Measurements from ENCODE around the gene TRPC6.

Gene TRPC6

GRCh38 chr11:101429703-101430540, 153.9 kb downstream of the TRPC6 start:
- no peak overlapping the region for H3K27ac ChIP-seq (ENCODE audit: insufficient read depth, low read depth, low read length, poor library complexity, severe bottlenecking)
- H3K4me1 ChIP-seq (ENCODE audit: control insufficient read depth, insufficient read depth, low read length) = no peaks in the 10 kb centered on the region
- 88 to 96% methylated on average over 2 of the region's 2 CpGs for WGBS, 2 experiments
- H3K4me3 ChIP-seq (ENCODE audit: insufficient read depth, low read depth, low read length) = no peak overlapping the region
- H3K36me3 ChIP-seq (ENCODE audit: control insufficient read depth, insufficient read depth, low read length) = no peaks in the 10 kb centered on the region
- no peaks in the 10 kb centered on the region for H3K9me3 ChIP-seq (ENCODE audit: control insufficient read depth, low read length)
- no peaks in the 10 kb centered on the region for H3K27me3 ChIP-seq (ENCODE audit: control insufficient read depth, insufficient read depth, low read length, poor library complexity, severe bottlenecking)

- Histone ChIP-seq H3K4me3 (ENCODE audit: insufficient read depth, low read depth, low read length) (no peak overlapping the region), H3K4me1 (ENCODE audit: control insufficient read depth, insufficient read depth, low read length) (no peaks in the 10 kb centered on the region), H3K36me3 (ENCODE audit: control insufficient read depth, insufficient read depth, low read length) (no peaks in the 10 kb centered on the region), H3K27ac (ENCODE audit: insufficient read depth, low read depth, low read length, poor library complexity, severe bottlenecking) (no peak overlapping the region), H3K27me3 (ENCODE audit: control insufficient read depth, insufficient read depth, low read length, poor library complexity, severe bottlenecking) (no peaks in the 10 kb centered on the region), H3K9me3 (ENCODE audit: control insufficient read depth, low read length) (no peaks in the 10 kb centered on the region)
- WGBS, 2 experiments = 58 to 68% methylated on average over 1 of the region's 1 CpG
Measured at GRCh38 chr11:101428918-101429317, 154.9 kb downstream of the TRPC6 start.

- no peaks in the 10 kb centered on the region for H3K4me1 ChIP-seq (ENCODE audit: control insufficient read depth, insufficient read depth, low read length)
- no peak overlapping the region for H3K4me3 ChIP-seq (ENCODE audit: insufficient read depth, low read depth, low read length)
- no peak overlapping the region for H3K27ac ChIP-seq (ENCODE audit: insufficient read depth, low read depth, low read length, poor library complexity, severe bottlenecking)
- WGBS, 2 experiments = 92 to 96% methylated on average over 2 of the region's 2 CpGs
- H3K27me3 ChIP-seq (ENCODE audit: control insufficient read depth, insufficient read depth, low read length, poor library complexity, severe bottlenecking) = no peaks in the 10 kb centered on the region
- H3K36me3 ChIP-seq (ENCODE audit: control insufficient read depth, insufficient read depth, low read length) = no peaks in the 10 kb centered on the region
- no peaks in the 10 kb centered on the region for H3K9me3 ChIP-seq (ENCODE audit: control insufficient read depth, low read length)
Measured at GRCh38 chr11:101407324-101407723, 176.5 kb downstream of the TRPC6 start.

Measured in ectodermal cell (in vitro differentiated cells).